H9 (cell line): ENCODE data around the gene CLMN. TPM values are rescaled to one million over a fixed set of nuclear protein-coding genes. Genes with fewer than 3 reads are reported as not detected.

ENCODE experiments used
- DNase-seq: peaks from one replicate; pipeline ENCODE4 v3.0.0-alpha.2; 2017
- H2AFZ ChIP-seq: one replicate; pipeline ENCODE4 v1.6.1; 2013; ENCODE audit warnings: mild to moderate bottlenecking, low read length, control low read depth, moderate library complexity
- H2AK5ac ChIP-seq: 2 replicates; pipeline ENCODE4 v1.6.1; 2013; ENCODE audit warnings: low read length, control low read depth, mixed read lengths; ENCODE audit not compliant: insufficient read length
- H2BK120ac ChIP-seq: one replicate; pipeline ENCODE4 v1.6.1; 2013; ENCODE audit warnings: low read depth, mild to moderate bottlenecking, low read length, control low read depth, inconsistent platforms; ENCODE audit not compliant: poor library complexity, severe bottlenecking
- H2BK12ac ChIP-seq: 2 replicates; pipeline ENCODE4 v1.6.1; 2013; ENCODE audit warnings: low read length, control low read depth, mixed read lengths, low read depth; ENCODE audit not compliant: insufficient read length
- H2BK15ac ChIP-seq: 2 replicates; pipeline ENCODE4 v1.6.1; 2013; ENCODE audit warnings: low read depth, low read length, control low read depth
- H2BK20ac ChIP-seq: one replicate; pipeline ENCODE4 v1.6.1; 2013; ENCODE audit warnings: low read depth, mild to moderate bottlenecking, low read length, control low read depth, inconsistent platforms; ENCODE audit not compliant: poor library complexity, severe bottlenecking
- H2BK5ac ChIP-seq: 2 replicates; pipeline ENCODE4 v1.6.1; 2013; ENCODE audit warnings: low read length, control low read depth, mixed read lengths; ENCODE audit not compliant: insufficient read length
- H3K14ac ChIP-seq: 2 replicates; pipeline ENCODE4 v1.6.1; 2013; ENCODE audit warnings: low read length, control low read depth; ENCODE audit not compliant: insufficient read depth
- H3K18ac ChIP-seq: 2 replicates; pipeline ENCODE4 v1.6.1; 2013; ENCODE audit warnings: low read depth, mild to moderate bottlenecking, mixed read lengths, low read length, control low read depth; ENCODE audit not compliant: insufficient read length
- H3K23ac ChIP-seq: 2 replicates; pipeline ENCODE4 v1.6.1; 2013; ENCODE audit warnings: low read length, control low read depth, mixed read lengths, low read depth; ENCODE audit not compliant: insufficient read length
- H3K23me2 ChIP-seq: 2 replicates; pipeline ENCODE4 v1.6.1; 2013; ENCODE audit warnings: low read depth, mild to moderate bottlenecking, mixed read lengths, low read length, control low read depth; ENCODE audit not compliant: insufficient read length, poor library complexity, severe bottlenecking
- H3K27ac ChIP-seq: 2 replicates; pipeline ENCODE4 v1.5.1; 2013; ENCODE audit warnings: low read length, control low read depth, mixed read lengths, low read depth; ENCODE audit not compliant: insufficient read length
- H3K27me3 ChIP-seq: 2 replicates; pipeline ENCODE4 v1.6.1; 2013; ENCODE audit warnings: low read length, control low read depth, inconsistent platforms; ENCODE audit not compliant: insufficient read depth
- H3K4ac ChIP-seq: 2 replicates; pipeline ENCODE4 v1.6.1; 2013; ENCODE audit warnings: low read depth, mild to moderate bottlenecking, control low read depth, inconsistent platforms, low read length, moderate library complexity
- H3K4me1 ChIP-seq: 2 replicates; pipeline ENCODE4 v1.6.1; 2013; ENCODE audit warnings: low read length, control low read depth, inconsistent platforms; ENCODE audit not compliant: insufficient read depth
- H3K4me2 ChIP-seq: 2 replicates; pipeline ENCODE4 v1.6.1; 2013; ENCODE audit warnings: low read length, control low read depth, mixed read lengths; ENCODE audit not compliant: insufficient read length, insufficient read depth
- H3K56ac ChIP-seq: 2 replicates; pipeline ENCODE4 v1.6.1; 2013; ENCODE audit warnings: low read depth, mild to moderate bottlenecking, mixed read lengths, low read length, control low read depth; ENCODE audit not compliant: insufficient read length
- H3K79me1 ChIP-seq: 2 replicates; pipeline ENCODE4 v1.6.1; 2013; ENCODE audit warnings: low read depth, mild to moderate bottlenecking, moderate library complexity, low read length, control low read depth, inconsistent platforms; ENCODE audit not compliant: insufficient read depth, poor library complexity, severe bottlenecking
- H3K79me2 ChIP-seq: 2 replicates; pipeline ENCODE4 v1.6.1; 2013; ENCODE audit warnings: low read length, control low read depth, inconsistent platforms; ENCODE audit not compliant: insufficient read depth
- H3K9ac ChIP-seq: 2 replicates; pipeline ENCODE4 v1.6.1; 2013; ENCODE audit warnings: low read length, control low read depth, mixed read lengths; ENCODE audit not compliant: insufficient read length; ENCODE audit errors: extremely low read depth
- H3K9me3 ChIP-seq: one replicate; pipeline ENCODE4 v1.6.1; 2013; ENCODE audit warnings: low read depth, low read length, inconsistent platforms; ENCODE audit not compliant: control insufficient read depth
- H3T11ph ChIP-seq: one replicate; pipeline ENCODE4 v1.6.1; 2013; ENCODE audit warnings: mild to moderate bottlenecking, low read length, control low read depth, inconsistent platforms
- H4K20me1 ChIP-seq: one replicate; pipeline ENCODE4 v1.6.1; 2013; ENCODE audit not compliant: control insufficient read depth, insufficient read length, insufficient read depth
- H4K5ac ChIP-seq: 2 replicates; pipeline ENCODE4 v1.6.1; 2013; ENCODE audit warnings: low read depth, mild to moderate bottlenecking, mixed read lengths, low read length, control low read depth; ENCODE audit not compliant: insufficient read length
- H4K8ac ChIP-seq: replicated peaks from 2 replicates; pipeline ENCODE4 v1.6.1; 2013; ENCODE audit warnings: low read length, control low read depth, mixed read lengths, low read depth; ENCODE audit not compliant: insufficient read length
- H4K91ac ChIP-seq: 2 replicates; pipeline ENCODE4 v1.6.1; 2013; ENCODE audit warnings: low read depth, mild to moderate bottlenecking, moderate library complexity, mixed read lengths, low read length, control low read depth; ENCODE audit not compliant: insufficient read length
- H3K27ac Mint-ChIP-seq, 3 experiments: 2 replicates in 2 of 3; 3 replicates in 1 of 3; pipeline ENCODE4 v1.8.0; 2020 to 2021; ENCODE audit warnings: mixed read lengths in 3 of 3, mild to moderate bottlenecking in 1 of 3, moderate library complexity in 1 of 3
- H3K27me3 Mint-ChIP-seq: 2 replicates; pipeline ENCODE4 v1.8.0; 2021; ENCODE audit warnings: low read depth, mild to moderate bottlenecking, moderate library complexity, mixed read lengths
- H3K36me3 Mint-ChIP-seq, 3 experiments: 2 replicates in 2 of 3; 3 replicates in 1 of 3; pipeline ENCODE4 v1.8.0; 2020 to 2021; ENCODE audit warnings: low read depth in 3 of 3, mixed read lengths in 3 of 3; ENCODE audit not compliant: insufficient read depth in 1 of 3
- H3K4me1 Mint-ChIP-seq, 2 experiments: 2 replicates each; pipeline ENCODE4 v1.8.0; 2020; ENCODE audit warnings: mixed read lengths in 2 of 2
- H3K4me3 Mint-ChIP-seq, 2 experiments: 2 replicates in 1 of 2; 3 replicates in 1 of 2; pipeline ENCODE4 v1.8.0; 2020 to 2021; ENCODE audit warnings: mild to moderate bottlenecking in 2 of 2, mixed read lengths in 2 of 2, moderate library complexity in 1 of 2
- H3K9me3 Mint-ChIP-seq, 2 experiments: 2 replicates in 1 of 2; 3 replicates in 1 of 2; pipeline ENCODE4 v1.8.0; 2020; ENCODE audit warnings: mild to moderate bottlenecking in 2 of 2, mixed read lengths in 2 of 2, moderate library complexity in 1 of 2
- WGBS: extraction: QIAGEN DNeasy Blood & Tissue Kit; methylation state at CpG from one replicate; pipeline ENCODE4 v1.1.7; 2013; ENCODE audit warnings: missing lambda C conversion rate, low lambda C conversion rate, mixed read lengths; ENCODE audit not compliant: insufficient read length; ENCODE audit errors: extremely low coverage; 5-methylcytosine and 5-hydroxymethylcytosine counted together
- total RNA-seq: library from RNA; stranded (reverse); gene quantifications from 2 replicates; pipeline ENCODE4 v1.2.1, GENCODE V29; 2021
- TF ChIP-seq, protein P1 (sequence below): fragments of 200-600 bp; sonication (generic); conservative IDR thresholded peaks from 3 replicates; pipeline ENCODE4 v1.8.0; 2021; ENCODE audit warnings: antibody characterized with exemption, mild to moderate bottlenecking

The CLMN gene
- total RNA-seq, 1 experiment from 2014 or later: 7.6 TPM

DNA sequence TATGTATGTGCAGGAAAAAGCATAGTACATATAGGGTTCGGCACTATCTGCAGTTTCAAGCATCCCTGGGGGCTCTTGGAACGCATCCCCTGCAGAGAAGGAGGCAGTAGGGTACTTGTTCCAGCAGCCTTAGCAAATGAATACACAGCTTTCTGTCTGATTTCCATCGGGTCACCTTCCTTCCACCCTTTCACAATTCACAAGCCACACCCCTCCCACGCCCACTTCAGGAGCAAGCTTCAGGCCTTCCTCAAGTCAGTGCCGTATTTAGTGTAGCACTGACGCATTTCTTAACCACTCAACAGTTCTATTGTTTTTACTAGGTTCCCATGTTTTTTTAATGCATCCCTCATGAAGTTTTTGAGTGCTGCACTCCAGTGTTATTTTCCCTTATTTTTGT, 64.2 kb downstream of the CLMN start:
- Histone ChIP-seq H3K4ac (no peak overlapping the region), H2BK12ac (no peak overlapping the region), H2BK120ac (no peak overlapping the region), H3K23ac (no peak overlapping the region), H3K79me2 (no peaks in the 10 kb centered on the region; the same call in 1 of the 2 replicates), H3K56ac (no peak overlapping the region), H4K5ac (no peak overlapping the region), H3K4me2 (peak overlapping the region; percentile 21), H3K18ac (no peak overlapping the region), H3K23me2 (no peaks in the 10 kb centered on the region), H3K9me3 (no peaks in the 10 kb centered on the region), H2BK5ac (no peak overlapping the region), H3T11ph (no peak overlapping the region), H4K91ac (no peak overlapping the region), H2AFZ (no peak overlapping the region), H4K8ac (no peak overlapping the region), H3K4me1 (peaks cover 20% of the 10 kb centered on the region; the same call in 1 of the 2 replicates), H3K14ac (no peak overlapping the region), H2AK5ac (no peak overlapping the region), H3K27ac (no peak overlapping the region), H2BK15ac (no peak overlapping the region), H4K20me1 (no peaks in the 10 kb centered on the region), H3K79me1 (no peaks in the 10 kb centered on the region), H3K27me3 (no peaks in the 10 kb centered on the region), H3K9ac (no peak overlapping the region), H2BK20ac (no peak overlapping the region)
- Mint-ChIP-seq H3K27ac (peak overlapping the region in 2 of 3 experiments; percentile 65 to 84; a peak in 2 of 7 replicates), H3K27me3 (peaks cover 5% of the 10 kb centered on the region; the same call in 1 of the 2 replicates), H3K9me3 (no peaks in the 10 kb centered on the region), H3K4me1 (peaks cover 56 to 59% of the 10 kb centered on the region in 2 experiments), H3K36me3 (no peaks in the 10 kb centered on the region), H3K4me3 (peak overlapping the region; percentile 15 to 26; a peak in 3 of 5 replicates)
- TF ChIP-seq, protein P1, sequence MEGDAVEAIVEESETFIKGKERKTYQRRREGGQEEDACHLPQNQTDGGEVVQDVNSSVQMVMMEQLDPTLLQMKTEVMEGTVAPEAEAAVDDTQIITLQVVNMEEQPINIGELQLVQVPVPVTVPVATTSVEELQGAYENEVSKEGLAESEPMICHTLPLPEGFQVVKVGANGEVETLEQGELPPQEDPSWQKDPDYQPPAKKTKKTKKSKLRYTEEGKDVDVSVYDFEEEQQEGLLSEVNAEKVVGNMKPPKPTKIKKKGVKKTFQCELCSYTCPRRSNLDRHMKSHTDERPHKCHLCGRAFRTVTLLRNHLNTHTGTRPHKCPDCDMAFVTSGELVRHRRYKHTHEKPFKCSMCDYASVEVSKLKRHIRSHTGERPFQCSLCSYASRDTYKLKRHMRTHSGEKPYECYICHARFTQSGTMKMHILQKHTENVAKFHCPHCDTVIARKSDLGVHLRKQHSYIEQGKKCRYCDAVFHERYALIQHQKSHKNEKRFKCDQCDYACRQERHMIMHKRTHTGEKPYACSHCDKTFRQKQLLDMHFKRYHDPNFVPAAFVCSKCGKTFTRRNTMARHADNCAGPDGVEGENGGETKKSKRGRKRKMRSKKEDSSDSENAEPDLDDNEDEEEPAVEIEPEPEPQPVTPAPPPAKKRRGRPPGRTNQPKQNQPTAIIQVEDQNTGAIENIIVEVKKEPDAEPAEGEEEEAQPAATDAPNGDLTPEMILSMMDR: no peak
- peak; percentile 93 for DNase-seq
- no CpG with 5 or more reads among the region's 6 CpGs for WGBS
